AG04449 (cell line): Measurements from ENCODE around the gene ZFAND3.

ENCODE experiments used
- CTCF ChIA-PET: fragments of 350-600 bp; formaldehyde crosslinking; extraction: SDS; loops from one replicate; lab custom pipeline; 2021; ENCODE audit warnings: antibody characterized with exemption; lab: Yijun Ruan, JAX
- POLR2A ChIA-PET: fragments of 400-600, 350-600 bp; formaldehyde crosslinking; extraction: SDS; loops from one replicate; lab custom pipeline; 2020; ENCODE audit warnings: antibody characterized with exemption, inconsistent platforms; lab: Yijun Ruan, JAX
- DNase-seq: peaks from one replicate; pipeline ENCODE4 v3.0.0-alpha.2; 2010; ENCODE audit warnings: low read depth, low spot score
- H3K4me3 ChIP-seq: 2 replicates; pipeline ENCODE4 v1.5.1; 2011; ENCODE audit warnings: low read depth, mild to moderate bottlenecking, control low read depth, low read length
- CTCF ChIP-seq: IDR thresholded peaks from one replicate; pipeline ENCODE4 v1.5.1; 2011; ENCODE audit warnings: mild to moderate bottlenecking, moderate library complexity, low read length, control low read depth, inconsistent platforms; ENCODE audit not compliant: insufficient read depth; ENCODE audit errors: missing control alignments

Gene ZFAND3

GRCh38 chr6:38077488-38078030 is 258.0 kb downstream of the ZFAND3 start:
- TF ChIP-seq CTCF: no peak
- CTCF ChIA-PET: no interaction called here
- no peak for DNase-seq
- POLR2A ChIA-PET: no interaction called here
- no peak overlapping the region for H3K4me3 ChIP-seq

DNA sequence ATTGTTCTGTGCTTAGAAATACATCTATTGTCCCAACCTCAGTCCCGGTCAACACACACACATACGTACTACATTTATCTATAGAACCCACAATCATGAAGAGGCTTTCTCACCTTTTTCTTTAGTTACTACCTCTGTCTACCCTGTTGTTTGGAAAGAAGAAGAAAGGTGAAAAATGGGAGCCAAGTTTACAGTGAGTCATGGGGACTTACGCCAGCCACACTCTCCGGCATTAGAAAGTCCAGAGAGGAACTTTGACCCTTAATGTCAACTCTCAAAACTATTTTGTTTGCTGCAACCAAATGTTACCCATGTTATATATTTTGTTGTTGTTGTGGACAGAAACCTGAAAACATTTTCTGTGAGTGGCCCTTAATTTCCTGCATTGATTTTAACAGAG is 259.1 kb downstream of the ZFAND3 start:
- CTCF ChIA-PET: no interaction called here
- TF ChIP-seq CTCF: no peak
- no peak for DNase-seq
- POLR2A ChIA-PET: no interaction called here
- H3K4me3 ChIP-seq: no peak overlapping the region

DNA sequence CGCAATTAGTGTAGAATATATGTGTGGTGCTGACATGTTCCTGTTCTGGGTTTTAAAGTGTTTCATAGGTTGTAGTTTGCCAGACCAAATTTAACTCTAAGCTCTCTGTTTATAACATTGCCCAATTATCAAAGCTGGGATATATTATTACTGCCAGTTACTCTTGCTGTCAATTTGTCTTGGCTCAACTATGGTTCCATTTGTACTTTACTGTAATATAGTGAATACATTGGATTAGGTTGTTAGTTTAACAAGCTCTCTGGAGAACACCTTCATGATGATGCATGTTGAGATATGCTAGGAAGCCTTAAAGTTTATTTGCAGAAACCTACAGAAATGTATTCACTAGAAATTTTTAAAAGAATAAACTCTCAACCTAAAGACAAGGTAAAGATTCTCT is 259.6 kb downstream of the ZFAND3 start:
- CTCF ChIA-PET: no interaction called here
- POLR2A ChIA-PET: no interaction called here
- TF ChIP-seq CTCF: no peak
- no peak overlapping the region for H3K4me3 ChIP-seq
- no peak for DNase-seq

- no peak overlapping the region for H3K4me3 ChIP-seq
- POLR2A ChIA-PET: no interaction called here
- CTCF ChIA-PET: no interaction called here
- DNase-seq: no peak
- TF ChIP-seq CTCF: no peak
Measured at GRCh38 chr6:38079537-38079936, 260.0 kb downstream of the ZFAND3 start.

DNA sequence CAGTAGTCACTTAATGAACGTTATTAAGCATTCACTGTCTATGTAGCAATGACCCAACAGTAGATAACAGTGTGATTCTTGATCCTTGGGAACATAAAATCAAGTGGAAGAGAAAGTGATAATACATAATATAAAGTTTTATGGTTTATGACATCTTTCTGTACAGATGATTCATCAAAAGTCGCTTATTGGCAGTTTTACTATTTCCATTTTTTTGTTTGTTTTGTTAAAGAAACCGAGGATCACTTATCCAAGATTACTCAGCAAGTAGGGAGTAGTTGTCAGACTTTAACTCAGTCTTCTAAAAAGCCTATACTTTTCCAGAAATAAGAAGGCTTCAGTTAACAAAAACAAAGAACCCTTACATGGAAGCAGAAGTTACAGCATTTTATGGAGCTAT is 260.8 kb downstream of the ZFAND3 start:
- ChIA-PET CTCF (interaction anchor here (1.1 kb wide), 1 partner anchor 46 kb away, joined by 4 read pairs; no protein-coding TSS in a partner anchor), POLR2A (no interaction called here)
- no peak for DNase-seq
- no peak for TF ChIP-seq CTCF
- no peak overlapping the region for H3K4me3 ChIP-seq

- POLR2A ChIA-PET: no interaction called here
Measured at GRCh38 chr6:38080889-38081288, 261.4 kb downstream of the ZFAND3 start.

More at GRCh38 chr6:38080889-38081288, 261.4 kb downstream of the ZFAND3 start:
- CTCF ChIA-PET: interaction anchor here (1.1 kb wide), 1 partner anchor 46 kb away, joined by 4 read pairs; no protein-coding TSS in a partner anchor
- DNase-seq: no peak
- no peak overlapping the region for H3K4me3 ChIP-seq
- no peak for TF ChIP-seq CTCF
